GM12878 (cell line): ENCODE data around the gene AP1G2. TPM values are rescaled to one million over a fixed set of nuclear protein-coding genes. Genes with fewer than 3 reads are reported as not detected.

Source experiments
- ATAC-seq: fragments of 200-7000 bp; cut with Tn5 transposase; 3 replicates; pipeline ENCODE4 v1.9.1; 2020; ENCODE audit warnings: mild to moderate bottlenecking, moderate library complexity
- BruUV-seq: library from RNA; stranded (reverse); fragments of 400-500 nt; replicated peaks from 2 replicates; lab custom pipeline; 2021; lab: Mats Ljungman, UMichigan
- CTCF ChIA-PET: fragments of 300-600 bp; sonication (Branson Sonifier 250); formaldehyde crosslinking; extraction: SDS; loops from one replicate; lab custom pipeline; 2021; ENCODE audit warnings: inconsistent platforms; lab: Yijun Ruan, JAX
- POLR2A ChIA-PET: fragments of 350-600 bp; formaldehyde crosslinking; extraction: SDS; loops from one replicate; lab custom pipeline; 2021; ENCODE audit warnings: inconsistent platforms; lab: Charles Lee
- RAD21 ChIA-PET: fragments of 300-600 bp; sonication (Branson Sonifier 250); formaldehyde crosslinking; loops from one replicate; lab custom pipeline; 2023; ENCODE audit warnings: antibody characterized with exemption; ENCODE audit not compliant: unreplicated experiment; lab: Charles Lee
- SMC1A ChIA-PET: fragments of 300-600 bp; sonication (Branson Sonifier 250); formaldehyde crosslinking; loops from one replicate; lab custom pipeline; 2023; ENCODE audit not compliant: unreplicated experiment, uncharacterized antibody; lab: Charles Lee
- DNase-seq: peaks from one replicate; pipeline ENCODE4 v3.0.0-alpha.2; 2011; ENCODE audit warnings: low read depth, low spot score
- FAIRE-seq: peaks from 3 replicates; lab custom pipeline; 2011; peaks lifted over from hg19 to GRCh38; lab: Jason Lieb, UNC
- H2AFZ ChIP-seq: 2 replicates; pipeline ENCODE4 v1.6.0; 2011; ENCODE audit warnings: low read depth, low read length, control low read depth; ENCODE audit not compliant: control insufficient read depth
- H3K27ac ChIP-seq: 2 replicates; pipeline ENCODE4 v1.5.1; 2011; ENCODE audit warnings: control low read depth; ENCODE audit not compliant: control insufficient read depth, insufficient read depth
- H3K27me3 ChIP-seq, 2 experiments: replicated peaks in 1 of 2; 2 replicates each; pipeline versions ENCODE4 v1.6.0 to v1.6.1; 2011; ENCODE audit warnings: low read length in 1 of 2; ENCODE audit not compliant: control insufficient read depth in 2 of 2, insufficient read depth in 2 of 2
- H3K36me3 ChIP-seq, 2 experiments: 2 replicates each; pipeline ENCODE4 v1.5.1; 2011; ENCODE audit warnings: low read length in 1 of 2; ENCODE audit not compliant: control insufficient read depth in 2 of 2, insufficient read depth in 2 of 2
- H3K4me1 ChIP-seq: 2 replicates; pipeline ENCODE4 v1.6.1; 2011; ENCODE audit warnings: mild to moderate bottlenecking, low read length, moderate library complexity, mixed read lengths; ENCODE audit not compliant: control insufficient read depth, insufficient read depth
- H3K4me2 ChIP-seq: 2 replicates; pipeline ENCODE4 v1.6.0; 2011; ENCODE audit warnings: control low read depth; ENCODE audit not compliant: control insufficient read depth, insufficient read depth
- H3K4me3 ChIP-seq: fragments of 200-600 bp; sonication (generic); 2 replicates; pipeline ENCODE4 v1.5.1; 2016
- H3K79me2 ChIP-seq: 2 replicates; pipeline ENCODE4 v1.6.0; 2011; ENCODE audit warnings: low read length; ENCODE audit not compliant: control insufficient read depth, insufficient read depth
- H3K9ac ChIP-seq: 2 replicates; pipeline ENCODE4 v1.8.0; 2011; ENCODE audit warnings: low read length, control low read depth, mixed read lengths; ENCODE audit not compliant: control insufficient read depth, insufficient read depth
- H3K9me3 ChIP-seq: replicated peaks from 3 replicates; pipeline ENCODE4 v1.5.1; 2011; ENCODE audit warnings: mild to moderate bottlenecking, low read length; ENCODE audit not compliant: control insufficient read depth, insufficient read depth
- H4K20me1 ChIP-seq: 2 replicates; pipeline ENCODE4 v1.6.0; 2011; ENCODE audit not compliant: control insufficient read depth, insufficient read depth
- NR2F1 ChIP-seq: fragments of 450-650 bp; conservative IDR thresholded peaks from 2 replicates; pipeline ENCODE4 v1.6.1; 2017; ENCODE audit warnings: mild to moderate bottlenecking
- RAD21 ChIP-seq: IDR thresholded peaks from 2 replicates; pipeline ENCODE4 v1.6.1; 2011; ENCODE audit warnings: mild to moderate bottlenecking, low read depth, low read length, moderate library complexity; ENCODE audit not compliant: insufficient read depth
- SMC3 ChIP-seq: IDR thresholded peaks from 2 replicates; pipeline ENCODE4 v1.6.1; 2011; ENCODE audit warnings: low read length, improper control_type of control experiment, borderline replicate concordance
- YY1 ChIP-seq: IDR thresholded peaks from 2 replicates; pipeline ENCODE4 v1.6.1; 2011; ENCODE audit warnings: low read depth, mild to moderate bottlenecking, low read length
- WGBS: methylation state at CpG from one replicate; pipeline ENCODE4 v1.1.6; 2016; ENCODE audit warnings: low lambda C conversion rate; ENCODE audit not compliant: insufficient replicate concordance, insufficient coverage; ENCODE audit errors: missing lambda C conversion rate; 5-methylcytosine and 5-hydroxymethylcytosine counted together
- in situ Hi-C: fragments of 300-500 bp; cut with MboI; formaldehyde crosslinking; loops from 9 replicates; pipeline ENCODE4 v1.14.3; 2018; ENCODE audit warnings: mixed read lengths
- intact Hi-C: fragments of 100-400 bp; cut with micrococcal nuclease; formaldehyde crosslinking; loops from one replicate; pipeline ENCODE4 v1.14.2; 2022; ENCODE audit not compliant: unreplicated experiment
- polyA plus RNA-seq, 11 experiments: library from polyadenylated mRNA; depleted of rRNA in 4 of 11; unstranded in 6 of 11; stranded (reverse) in 5 of 11; fragments of >200 nt; fragmentation: Nextera tagmentation in 4 of 11; fragmentation: Illumina TruSeq in 1 of 11; extraction: Ambion mirVana in 4 of 11; extraction: Trizol in 1 of 11; gene quantifications; 1 replicate in 1 of 11; 2 replicates in 10 of 11; pipeline versions ENCODE4 v1.2.1 to v1.2.3, GENCODE V29; 2011 to 2016; ENCODE audit warnings: inconsistent platforms in 2 of 11, missing spikeins in 2 of 11, low read depth in 1 of 11
- total RNA-seq, 4 experiments: library from RNA; depleted of rRNA in 3 of 4; stranded (reverse); fragments of >200 nt in 3 of 4; fragmentation: Illumina TruSeq in 1 of 4; extraction: Trizol in 1 of 4; gene quantifications; 2 replicates each; pipeline versions ENCODE4 v1.2.1 to v1.2.3, GENCODE V29; 2013 to 2021
- TF ChIP-seq, protein P1 (sequence below), 3 experiments: IDR thresholded peaks in 2 of 3; conservative IDR thresholded peaks in 1 of 3; 2 replicates each; pipeline ENCODE4 v1.5.1; 2011; ENCODE audit warnings: low read depth in 3 of 3, low read length in 3 of 3, mild to moderate bottlenecking in 3 of 3, control low read depth in 2 of 3, moderate library complexity in 2 of 3, inconsistent platforms in 1 of 3, mixed read lengths in 1 of 3; ENCODE audit not compliant: control insufficient read depth in 2 of 3, insufficient read depth in 1 of 3; ENCODE audit errors: extremely low read depth in 1 of 3

Gene AP1G2
- total and polyA plus RNA-seq, 10 of the 15 experiments (the other 5 are each of a cell fraction or from before 2014, with no cell fraction given) = 41.5 to 146 (median 103) TPM

DNA sequence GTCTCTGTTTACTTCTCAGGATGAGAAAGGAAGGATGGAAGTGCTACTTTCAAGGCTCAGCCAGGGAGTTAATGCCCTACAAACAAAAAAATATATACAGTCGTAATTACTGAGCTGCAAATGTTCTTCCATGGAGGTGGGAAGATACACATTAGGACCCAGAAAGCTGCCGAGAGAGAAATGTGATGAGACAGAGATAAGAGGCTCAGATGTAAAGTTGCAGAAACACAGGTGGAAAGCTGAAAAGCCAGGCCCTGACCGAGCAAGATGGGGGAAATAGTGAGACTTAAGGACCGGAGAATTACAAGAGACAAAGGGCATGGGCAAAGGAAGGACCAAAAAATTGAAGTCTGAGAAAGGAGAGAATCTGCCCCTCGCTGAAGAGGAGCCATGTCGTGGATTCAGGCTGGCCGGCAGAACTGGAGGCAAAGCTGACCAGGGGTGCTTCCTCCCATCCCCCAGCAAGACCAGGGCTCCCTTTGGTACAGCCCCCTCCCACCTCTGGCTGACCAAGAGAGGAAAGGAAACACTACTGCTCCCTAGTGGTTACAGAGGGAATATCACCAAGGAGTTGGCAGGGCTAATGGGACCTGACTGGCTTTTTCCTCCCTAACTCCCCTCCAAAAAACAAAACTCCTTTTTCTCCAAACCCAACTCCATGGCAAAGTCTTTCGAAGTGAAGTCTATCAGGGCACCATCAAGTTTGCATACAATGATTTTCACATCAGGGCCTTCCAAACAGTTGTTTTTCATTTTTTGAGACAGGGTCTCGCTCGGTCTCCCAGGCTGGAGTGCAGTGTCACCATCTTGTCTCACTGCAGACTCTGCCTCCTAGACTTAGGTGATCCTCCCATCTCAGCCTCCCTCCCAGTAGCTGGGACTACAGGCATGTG is 28.1 kb downstream of the AP1G2 start:
- intact Hi-C loops = loop anchor here (5.0 kb wide), 1 partner anchor 42 kb away; no protein-coding TSS in a partner anchor
- H3K79me2 ChIP-seq = no peaks in the 10 kb centered on the region
- no peaks in the 10 kb centered on the region for H3K27me3 ChIP-seq
- no peak overlapping the region for H3K4me3 ChIP-seq
- no peaks in the 10 kb centered on the region for H3K4me1 ChIP-seq
- ChIA-PET CTCF (interaction anchor here (0.8 to 11.4 kb wide), 19 partner anchors 9 to 214 kb away, joined by 3 to 131 read pairs (median 4); partner anchors contain the start of gene AP1G2), POLR2A (no interaction called here), SMC1A (interaction anchor here (0.6 to 2.0 kb wide), 5 partner anchors 10 to 64 kb away, joined by 3 to 4 read pairs (median 4); no protein-coding TSS in a partner anchor), RAD21 (interaction anchor here (0.6 to 2.3 kb wide), 5 partner anchors 19 to 61 kb away, joined by 3 to 10 read pairs (median 3); no protein-coding TSS in a partner anchor)
- no peaks in the 10 kb centered on the region for H4K20me1 ChIP-seq
- in situ Hi-C loops = no loop called here
- DNase-seq (no peak), FAIRE-seq (peak; percentile 86), ATAC-seq (peak; percentile 95)
- no peak overlapping the region for H2AFZ ChIP-seq
- BruUV-seq = no TSS peak
- 48% methylated on average over 10 of the region's 10 CpGs for WGBS
- H3K36me3 ChIP-seq = no peaks in the 10 kb centered on the region
- TF ChIP-seq, protein P1, sequence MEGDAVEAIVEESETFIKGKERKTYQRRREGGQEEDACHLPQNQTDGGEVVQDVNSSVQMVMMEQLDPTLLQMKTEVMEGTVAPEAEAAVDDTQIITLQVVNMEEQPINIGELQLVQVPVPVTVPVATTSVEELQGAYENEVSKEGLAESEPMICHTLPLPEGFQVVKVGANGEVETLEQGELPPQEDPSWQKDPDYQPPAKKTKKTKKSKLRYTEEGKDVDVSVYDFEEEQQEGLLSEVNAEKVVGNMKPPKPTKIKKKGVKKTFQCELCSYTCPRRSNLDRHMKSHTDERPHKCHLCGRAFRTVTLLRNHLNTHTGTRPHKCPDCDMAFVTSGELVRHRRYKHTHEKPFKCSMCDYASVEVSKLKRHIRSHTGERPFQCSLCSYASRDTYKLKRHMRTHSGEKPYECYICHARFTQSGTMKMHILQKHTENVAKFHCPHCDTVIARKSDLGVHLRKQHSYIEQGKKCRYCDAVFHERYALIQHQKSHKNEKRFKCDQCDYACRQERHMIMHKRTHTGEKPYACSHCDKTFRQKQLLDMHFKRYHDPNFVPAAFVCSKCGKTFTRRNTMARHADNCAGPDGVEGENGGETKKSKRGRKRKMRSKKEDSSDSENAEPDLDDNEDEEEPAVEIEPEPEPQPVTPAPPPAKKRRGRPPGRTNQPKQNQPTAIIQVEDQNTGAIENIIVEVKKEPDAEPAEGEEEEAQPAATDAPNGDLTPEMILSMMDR (IDR thresholded peaks at IDR 0.05 in 2 of 3, conservative IDR thresholded peaks at IDR 0.05 in 1 of 3; ENCODE audit: control insufficient read depth in 2 of 3, extremely low read depth in 1 of 3, insufficient read depth in 1 of 3, low read depth in 3 of 3, low read length in 3 of 3) = peak; percentile 68 to 85 (median 84)
- TF ChIP-seq YY1 (0 out of 2 replicates have a peak, but pooled peaks have one; percentile 16), NR2F1 (no peak), RAD21 (peak; percentile 61), SMC3 (peak; percentile 39; the same call in 1 of the 2 replicates)
- H3K9ac ChIP-seq = no peak overlapping the region
- no peak overlapping the region for H3K4me2 ChIP-seq
- no peaks in the 10 kb centered on the region for H3K9me3 ChIP-seq
- no peak overlapping the region for H3K27ac ChIP-seq
